Dendritic cell treated with granulocyte-macrophage colony-stimulating factor and Interleukin-4, amounts not matched to agents 40 ng/mL and 50 ng/mL, for 4 days (primary cell): ENCODE results near the gene ING1.
"Not testable (repeated sequence)": the region's sequence is repeated elsewhere in the genome, so short reads cannot be mapped to it uniquely, and the experiment has no call there.

Experiments used
- H3K27ac Mint-ChIP-seq: one replicate; pipeline ENCODE4 v1.8.0; 2022; ENCODE audit warnings: mild to moderate bottlenecking, mixed read lengths
- H3K27me3 Mint-ChIP-seq: one replicate; pipeline ENCODE4 v1.8.0; 2022; ENCODE audit warnings: mild to moderate bottlenecking, mixed read lengths
- H3K36me3 Mint-ChIP-seq: one replicate; pipeline ENCODE4 v1.8.0; 2022; ENCODE audit warnings: low read depth, mixed read lengths
- H3K4me1 Mint-ChIP-seq: one replicate; pipeline ENCODE4 v1.8.0; 2022; ENCODE audit warnings: low read depth, mixed read lengths
- H3K4me3 Mint-ChIP-seq: one replicate; pipeline ENCODE4 v1.8.0; 2022; ENCODE audit warnings: mild to moderate bottlenecking, moderate library complexity, mixed read lengths
- H3K9me3 Mint-ChIP-seq: one replicate; pipeline ENCODE4 v1.8.0; 2022; ENCODE audit warnings: mixed read lengths
- intact Hi-C: fragments of 100-400 bp; cut with micrococcal nuclease; formaldehyde crosslinking; loops from one replicate; pipeline ENCODE4 v1.15.0; 2022

ING1 gene

DNA sequence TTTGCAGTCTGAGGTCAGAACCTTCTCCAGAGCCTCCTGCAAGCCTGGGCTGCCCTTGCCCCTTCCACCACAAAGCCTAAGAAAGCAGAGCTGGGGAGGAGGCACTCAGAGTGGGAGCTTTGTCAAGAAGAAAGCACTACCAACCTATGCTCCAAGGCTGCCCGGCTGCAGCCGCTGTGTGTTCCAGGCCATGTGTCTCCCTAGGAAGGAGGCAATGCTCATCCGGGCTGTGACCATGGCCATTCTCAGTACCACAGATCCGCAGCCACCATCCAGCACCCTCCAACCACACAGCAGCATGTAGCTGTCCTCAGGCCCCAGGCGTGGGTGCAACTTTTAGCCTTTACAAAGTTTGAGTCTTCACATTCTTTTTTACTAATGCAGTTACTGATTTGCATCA is 29.6 kb upstream of the ING1 start:
- no peak overlapping the region for H3K27ac Mint-ChIP-seq

DNA sequence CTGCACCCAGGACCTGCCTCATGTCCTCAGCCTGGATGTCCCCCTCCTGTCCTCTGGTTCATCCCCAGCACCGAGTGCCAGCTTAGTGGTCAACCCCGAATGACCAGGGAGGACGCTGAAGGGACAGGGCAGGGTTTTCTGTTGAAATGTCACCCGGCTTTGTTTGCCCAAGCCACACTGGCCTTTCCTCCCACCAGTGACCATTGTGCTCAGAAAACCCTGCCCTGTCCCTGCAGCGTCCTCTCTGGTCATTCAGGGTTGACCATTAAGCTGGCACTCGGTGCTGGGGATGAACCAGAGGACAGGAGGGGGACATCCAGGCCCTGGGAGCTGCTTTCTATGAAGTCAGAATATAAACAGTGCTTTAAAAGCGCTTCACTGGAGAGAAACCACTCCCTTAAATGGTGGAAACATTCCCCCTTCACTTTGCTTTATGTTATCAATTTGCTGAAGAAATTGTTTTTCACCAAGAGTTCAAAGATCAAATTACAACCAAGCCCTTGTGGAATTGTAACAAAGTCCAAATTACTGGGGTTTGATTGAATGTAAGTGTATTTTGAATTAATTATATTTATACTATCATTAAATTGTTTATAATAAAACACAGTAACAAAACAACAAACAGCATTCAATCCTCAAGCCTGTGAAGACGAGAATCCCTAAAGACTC is 29.0 kb upstream of the ING1 start:
- no peak overlapping the region for H3K27ac Mint-ChIP-seq
- peaks cover 96% of the 10 kb centered on the region for H3K36me3 Mint-ChIP-seq
- peaks cover 10% of the 10 kb centered on the region for H3K4me1 Mint-ChIP-seq
- no peaks in the 10 kb centered on the region for H3K27me3 Mint-ChIP-seq
- no peaks in the 10 kb centered on the region for H3K9me3 Mint-ChIP-seq
- H3K4me3 Mint-ChIP-seq, result no peak overlapping the region
- intact Hi-C loops, result no loop called here

More for the DNA sequence above, 29.6 kb upstream of the ING1 start:
- intact Hi-C loops, result no loop called here
- Mint-ChIP-seq H3K4me1 (peaks cover 15% of the 10 kb centered on the region), H3K4me3 (no peak overlapping the region), H3K27me3 (no peaks in the 10 kb centered on the region), H3K36me3 (peaks cover 96% of the 10 kb centered on the region), H3K9me3 (no peaks in the 10 kb centered on the region)

DNA sequence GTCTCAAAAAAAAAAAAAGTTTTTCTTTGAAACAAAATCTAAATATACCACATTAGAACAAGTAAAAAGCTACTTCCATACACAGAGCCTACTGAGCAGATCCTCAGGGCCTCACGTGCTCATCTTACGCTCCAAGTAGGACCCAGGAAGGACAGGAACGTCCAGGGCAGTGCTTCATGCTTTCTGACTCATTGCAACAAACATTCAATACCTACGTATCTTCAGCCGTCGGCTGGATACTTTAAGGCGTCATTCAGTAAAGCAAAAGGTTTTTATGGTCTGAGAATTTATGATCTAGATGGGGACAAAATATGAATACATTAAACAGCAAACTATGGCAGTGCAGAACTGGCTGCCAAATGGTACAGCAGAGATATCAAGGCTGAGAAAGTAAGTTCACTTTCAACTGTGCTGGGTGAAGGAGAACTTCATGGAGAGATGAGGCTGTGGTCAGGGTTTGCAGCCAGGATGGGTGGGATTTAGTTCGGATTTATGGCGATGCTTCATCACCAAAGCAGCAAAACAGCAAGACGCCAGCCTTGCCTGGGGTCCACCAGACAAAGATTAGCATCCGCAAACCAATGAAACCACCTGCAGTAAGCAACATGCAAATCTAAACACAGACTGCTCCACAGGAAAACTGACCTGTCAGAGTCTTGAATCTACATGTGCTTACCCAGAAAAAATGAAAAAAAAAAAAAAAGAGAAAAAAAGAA is 28.0 kb upstream of the ING1 start:
- Mint-ChIP-seq H3K4me3 (no peak overlapping the region), H3K4me1 (peaks cover 5% of the 10 kb centered on the region), H3K27me3 (no peaks in the 10 kb centered on the region), H3K9me3 (no peaks in the 10 kb centered on the region), H3K36me3 (peaks cover 95% of the 10 kb centered on the region), H3K27ac (no peak overlapping the region)
- intact Hi-C loops, result no loop called here

DNA sequence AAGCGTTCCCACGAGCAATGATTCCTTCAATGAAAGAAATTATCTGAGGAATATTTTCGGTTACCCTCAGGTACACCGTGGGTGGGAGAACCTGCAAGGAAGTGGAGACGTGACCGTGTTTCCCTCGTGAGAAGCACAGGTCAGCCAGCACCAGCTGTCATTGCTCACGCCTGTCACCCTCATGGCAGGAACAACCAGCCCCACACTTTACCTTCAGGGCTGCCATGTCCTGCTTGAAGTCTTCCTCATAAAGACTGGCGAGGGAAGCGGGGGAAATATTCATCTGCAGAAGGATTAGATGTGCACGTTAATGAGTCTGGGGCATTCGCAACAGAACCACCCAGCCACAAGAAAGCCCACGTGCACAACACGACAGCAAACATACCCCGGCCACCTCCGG is 25.8 kb upstream of the ING1 start:
- Mint-ChIP-seq H3K27me3 (no peaks in the 10 kb centered on the region), H3K4me1 (no peaks in the 10 kb centered on the region), H3K9me3 (no peaks in the 10 kb centered on the region), H3K36me3 (peaks cover 97% of the 10 kb centered on the region), H3K4me3 (no peak overlapping the region), H3K27ac (no peak overlapping the region)
- intact Hi-C loops, result no loop called here

DNA sequence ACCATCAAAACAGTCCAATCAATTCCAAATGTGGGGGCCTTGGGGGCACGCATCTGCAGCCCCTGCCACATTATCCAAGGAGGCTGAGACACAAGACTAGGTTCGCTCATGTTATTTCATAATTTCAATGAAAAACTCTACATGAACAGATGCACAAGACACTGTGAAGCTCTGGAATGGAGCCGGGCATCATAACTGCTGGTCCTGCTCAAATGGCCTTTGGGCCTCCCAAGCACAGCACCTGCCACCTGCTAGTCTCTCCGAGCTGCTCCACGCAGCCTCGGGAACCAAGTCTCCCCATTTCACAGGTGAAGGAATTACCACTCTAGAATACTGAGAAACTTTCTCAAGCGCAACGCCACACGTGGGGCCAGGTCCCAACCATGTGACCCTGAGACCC is 24.5 kb upstream of the ING1 start:
- Mint-ChIP-seq H3K27me3 (no peaks in the 10 kb centered on the region), H3K4me1 (no peaks in the 10 kb centered on the region), H3K9me3 (no peaks in the 10 kb centered on the region), H3K36me3 (peaks cover 97% of the 10 kb centered on the region), H3K4me3 (no peak overlapping the region), H3K27ac (no peak overlapping the region)
- intact Hi-C loops, result no loop called here

DNA sequence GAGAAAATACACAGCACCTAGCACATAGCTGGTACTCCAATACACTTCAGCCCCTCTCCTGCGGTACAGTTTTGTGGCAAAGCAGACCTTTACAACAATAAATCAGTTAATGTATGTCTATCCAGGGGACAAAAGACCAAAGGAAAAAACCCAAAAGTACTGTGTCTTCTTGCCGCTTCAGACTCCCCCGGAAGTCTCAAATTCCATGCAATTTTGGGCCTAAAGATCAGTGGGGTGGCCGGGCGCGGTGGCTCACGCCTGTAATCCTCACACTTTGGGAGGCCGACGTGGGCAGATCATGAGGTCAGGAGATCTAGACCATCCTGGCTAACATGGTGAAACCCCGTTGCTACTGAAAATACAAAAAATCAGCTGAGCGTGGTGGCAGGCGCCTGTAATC is 23.8 kb upstream of the ING1 start:
- H3K4me1 Mint-ChIP-seq, result no peaks in the 10 kb centered on the region
- intact Hi-C loops, result no loop called here
- peaks cover 97% of the 10 kb centered on the region for H3K36me3 Mint-ChIP-seq
- H3K27ac Mint-ChIP-seq, result no peak overlapping the region
- no peaks in the 10 kb centered on the region for H3K9me3 Mint-ChIP-seq
- H3K4me3 Mint-ChIP-seq, result no peak overlapping the region
- no peaks in the 10 kb centered on the region for H3K27me3 Mint-ChIP-seq

DNA sequence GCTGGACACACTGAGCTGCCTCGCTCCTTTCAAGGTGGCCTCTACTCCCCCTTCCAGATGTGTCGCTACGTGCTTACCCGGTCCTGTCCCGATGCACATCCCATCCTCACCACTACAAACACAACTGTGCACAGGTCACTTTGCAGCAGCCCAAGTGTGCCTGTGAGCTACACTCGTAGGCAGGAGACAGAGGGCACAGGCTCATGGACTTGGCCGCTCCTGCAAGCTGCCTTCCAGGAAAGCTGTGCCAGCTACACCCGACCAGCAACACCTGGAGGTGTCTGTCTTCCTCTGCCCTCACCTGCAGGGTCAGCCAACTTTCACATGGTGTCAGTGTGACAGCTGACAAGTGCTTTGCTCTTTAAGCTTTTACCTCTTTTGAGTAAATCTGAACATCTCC is 23.0 kb upstream of the ING1 start:
- no peak overlapping the region for H3K4me3 Mint-ChIP-seq
- H3K36me3 Mint-ChIP-seq, result peaks cover 90% of the 10 kb centered on the region
- intact Hi-C loops, result no loop called here
- H3K27me3 Mint-ChIP-seq, result no peaks in the 10 kb centered on the region
- H3K4me1 Mint-ChIP-seq, result no peaks in the 10 kb centered on the region
- no peaks in the 10 kb centered on the region for H3K9me3 Mint-ChIP-seq
- no peak overlapping the region for H3K27ac Mint-ChIP-seq

DNA sequence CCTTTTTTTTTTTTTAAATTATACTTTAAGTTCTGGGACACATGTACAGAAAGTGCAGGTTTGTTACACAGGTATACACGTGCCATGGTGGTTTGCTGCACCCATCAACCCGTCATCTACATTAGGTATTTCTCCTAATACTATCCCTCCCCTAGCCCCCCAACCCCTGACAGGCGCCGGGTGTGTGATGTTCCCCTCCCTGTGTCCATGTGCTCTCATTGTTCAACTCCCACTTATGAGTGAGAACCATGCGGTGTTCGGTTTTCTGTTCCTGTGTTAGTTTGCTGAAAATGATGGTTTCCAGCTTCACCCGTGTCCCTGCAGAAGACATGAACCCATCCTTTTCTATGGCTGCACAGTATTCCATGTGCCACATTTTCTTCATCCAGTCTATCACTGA is 17.7 kb upstream of the ING1 start:
- H3K27ac Mint-ChIP-seq, H3K4me3 Mint-ChIP-seq, H3K9me3 Mint-ChIP-seq, H3K27me3 Mint-ChIP-seq: not testable (repeated sequence)
- Mint-ChIP-seq H3K36me3 (peaks cover 87% of the 10 kb centered on the region), H3K4me1 (peaks cover 40% of the 10 kb centered on the region)
- intact Hi-C loops, result loop anchor here (5.0 kb wide), 1 partner anchor 38 kb away; no protein-coding TSS in a partner anchor

DNA sequence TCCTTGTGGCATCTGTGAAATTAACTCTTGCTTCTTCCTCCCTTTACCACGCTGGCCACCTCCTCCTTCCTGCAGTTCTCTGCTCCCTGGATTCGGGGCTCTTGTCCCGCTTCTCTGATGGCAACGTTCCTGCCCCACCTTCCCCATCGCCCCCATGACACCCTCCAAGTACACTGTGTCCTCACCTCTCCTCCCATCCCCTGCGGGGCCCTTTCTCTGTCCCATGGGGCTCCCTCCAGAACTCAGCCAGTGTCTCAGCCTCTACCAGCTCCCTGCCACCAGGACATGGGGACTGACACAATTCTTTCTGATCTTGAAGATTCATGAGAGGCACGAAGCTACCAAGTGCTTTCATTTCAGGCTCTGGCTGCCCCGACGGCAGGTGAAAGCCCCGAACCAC is 16.7 kb upstream of the ING1 start:
- no peak overlapping the region for H3K4me3 Mint-ChIP-seq
- intact Hi-C loops, result loop anchor here (5.0 kb wide), 1 partner anchor 39 kb away; no protein-coding TSS in a partner anchor
- peaks cover 85% of the 10 kb centered on the region for H3K36me3 Mint-ChIP-seq
- H3K27ac Mint-ChIP-seq, result peak overlapping the region; percentile 59
- H3K9me3 Mint-ChIP-seq, result no peaks in the 10 kb centered on the region
- no peaks in the 10 kb centered on the region for H3K27me3 Mint-ChIP-seq
- peaks cover 40% of the 10 kb centered on the region for H3K4me1 Mint-ChIP-seq

DNA sequence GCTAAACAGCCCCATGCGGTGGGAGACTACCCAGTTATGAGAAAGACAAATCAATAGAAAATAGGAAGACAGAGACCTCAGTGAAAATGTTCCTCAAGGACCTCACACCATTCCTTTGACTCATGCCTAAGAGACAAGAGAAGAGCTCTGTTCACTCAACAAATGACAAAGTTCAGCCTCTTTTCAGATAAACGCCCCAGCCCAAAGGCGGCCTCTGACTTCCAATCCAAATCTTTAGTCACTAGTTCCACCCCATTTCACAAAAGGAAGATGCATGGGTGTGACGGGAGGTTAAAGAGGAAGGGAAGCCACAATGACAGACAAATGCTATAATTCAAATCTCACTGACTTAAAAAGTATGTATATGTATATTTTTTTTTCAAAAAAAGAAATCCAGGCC is 15.7 kb upstream of the ING1 start:
- H3K4me1 Mint-ChIP-seq, result peaks cover 50% of the 10 kb centered on the region
- intact Hi-C loops, result loop anchor here (5.0 kb wide), 1 partner anchor 41 kb away; no protein-coding TSS in a partner anchor
- no peaks in the 10 kb centered on the region for H3K27me3 Mint-ChIP-seq
- H3K36me3 Mint-ChIP-seq, result peaks cover 86% of the 10 kb centered on the region
- H3K4me3 Mint-ChIP-seq, result no peak overlapping the region
- no peaks in the 10 kb centered on the region for H3K9me3 Mint-ChIP-seq
- peak overlapping the region; percentile 70 for H3K27ac Mint-ChIP-seq

DNA sequence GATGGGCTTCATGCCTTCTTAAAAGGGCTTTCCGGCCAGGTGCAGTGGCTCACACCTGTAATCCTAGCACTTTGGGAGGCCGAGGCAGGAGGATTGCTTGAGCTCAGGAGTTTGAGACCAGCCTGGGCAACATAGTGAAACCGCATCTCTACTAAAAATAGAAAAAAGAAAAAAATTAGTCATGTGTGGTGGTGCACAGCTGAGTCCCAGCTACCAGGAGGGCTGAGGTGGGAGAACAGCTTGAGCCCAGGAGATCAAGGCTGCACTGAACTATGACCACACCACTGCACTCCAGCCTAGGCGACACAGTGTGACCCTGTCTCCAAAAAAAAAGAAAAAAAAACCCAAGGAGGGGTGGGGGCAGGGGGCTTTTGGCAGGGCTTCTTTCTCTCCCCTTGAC is 14.8 kb upstream of the ING1 start:
- H3K9me3 Mint-ChIP-seq, result no peaks in the 10 kb centered on the region
- intact Hi-C loops, result loop anchor here (5.0 kb wide), 1 partner anchor 41 kb away; no protein-coding TSS in a partner anchor
- H3K36me3 Mint-ChIP-seq, result peaks cover 86% of the 10 kb centered on the region
- H3K4me1 Mint-ChIP-seq, result peaks cover 55% of the 10 kb centered on the region
- H3K27me3 Mint-ChIP-seq, result no peaks in the 10 kb centered on the region
- no peak overlapping the region for H3K4me3 Mint-ChIP-seq
- peak overlapping the region; percentile 70 for H3K27ac Mint-ChIP-seq

DNA sequence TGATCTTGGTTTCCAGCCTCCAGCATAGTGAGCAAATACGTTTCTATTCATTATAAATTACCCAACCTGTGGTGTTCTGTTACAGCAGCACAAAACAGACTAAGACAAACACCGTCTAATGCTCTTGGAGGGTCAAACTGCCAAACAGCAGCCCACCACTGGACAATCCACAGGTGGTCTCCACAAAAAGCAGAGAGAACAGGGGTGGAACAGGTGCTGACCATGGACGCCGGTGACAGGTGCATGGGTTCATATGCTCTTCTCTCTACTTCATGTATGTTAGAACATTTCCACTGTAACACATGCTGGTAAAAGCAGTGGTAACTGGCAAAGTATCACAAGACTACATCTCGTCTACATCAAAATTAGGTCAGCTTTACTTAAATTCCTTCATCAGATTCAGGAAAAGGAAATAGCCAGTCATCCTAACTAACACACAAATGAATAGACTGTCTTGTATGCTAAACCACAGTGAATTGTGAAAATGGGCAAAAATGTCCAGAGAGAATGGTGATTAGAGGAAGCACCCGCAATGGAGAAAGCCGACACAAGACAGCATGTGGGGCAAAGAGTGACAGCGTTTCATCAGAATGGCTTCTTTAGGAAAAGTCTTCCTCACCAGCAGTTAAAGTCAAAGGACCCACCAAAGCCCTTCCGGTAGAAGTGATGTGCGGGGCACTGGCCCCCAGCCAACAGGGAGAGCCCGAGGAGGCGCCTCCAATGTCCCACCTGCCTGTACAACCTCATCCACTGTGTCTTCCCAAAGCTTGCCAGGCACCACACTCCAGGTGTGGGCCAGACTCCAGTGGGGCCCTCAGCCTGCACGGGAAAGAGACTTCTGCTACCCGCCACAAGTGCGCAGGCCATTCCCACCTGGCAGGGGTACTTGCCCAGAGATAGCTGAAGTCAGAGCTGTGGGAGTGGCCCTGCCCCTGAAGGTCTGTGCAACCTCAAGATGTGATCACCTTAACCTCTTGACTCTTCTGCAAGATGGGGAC is 14.1 kb upstream of the ING1 start:
- Mint-ChIP-seq H3K9me3 (no peaks in the 10 kb centered on the region), H3K36me3 (peaks cover 81% of the 10 kb centered on the region), H3K27me3 (no peaks in the 10 kb centered on the region), H3K4me3 (no peak overlapping the region), H3K4me1 (peaks cover 55% of the 10 kb centered on the region), H3K27ac (peak overlapping the region; percentile 70)
- intact Hi-C loops, result loop anchor here (5.0 kb wide), 1 partner anchor 42 kb away; no protein-coding TSS in a partner anchor

DNA sequence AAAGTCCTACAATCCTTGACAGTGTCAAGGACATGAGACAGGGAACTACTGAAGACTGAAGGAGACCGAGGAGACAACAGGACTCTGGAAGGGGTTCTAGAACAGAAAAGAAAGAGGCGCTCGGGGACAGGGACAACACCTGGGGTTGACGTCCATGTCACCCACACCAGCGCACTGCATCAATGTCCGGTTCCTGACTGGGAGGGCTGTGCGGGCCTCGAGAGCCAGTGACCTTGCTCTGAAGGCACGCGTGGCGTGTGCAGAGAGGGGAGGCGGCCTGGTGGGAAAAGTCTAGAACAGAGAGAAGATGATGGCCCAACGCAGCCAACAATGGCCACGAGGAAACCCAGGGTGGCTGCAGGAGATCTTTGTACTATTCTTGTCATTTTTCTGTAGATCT is 13.3 kb upstream of the ING1 start:
- Mint-ChIP-seq H3K27me3 (no peaks in the 10 kb centered on the region), H3K27ac (peak overlapping the region; percentile 70), H3K4me1 (peaks cover 55% of the 10 kb centered on the region), H3K9me3 (no peaks in the 10 kb centered on the region), H3K4me3 (no peak overlapping the region), H3K36me3 (peaks cover 77% of the 10 kb centered on the region)
- intact Hi-C loops, result no loop called here

DNA sequence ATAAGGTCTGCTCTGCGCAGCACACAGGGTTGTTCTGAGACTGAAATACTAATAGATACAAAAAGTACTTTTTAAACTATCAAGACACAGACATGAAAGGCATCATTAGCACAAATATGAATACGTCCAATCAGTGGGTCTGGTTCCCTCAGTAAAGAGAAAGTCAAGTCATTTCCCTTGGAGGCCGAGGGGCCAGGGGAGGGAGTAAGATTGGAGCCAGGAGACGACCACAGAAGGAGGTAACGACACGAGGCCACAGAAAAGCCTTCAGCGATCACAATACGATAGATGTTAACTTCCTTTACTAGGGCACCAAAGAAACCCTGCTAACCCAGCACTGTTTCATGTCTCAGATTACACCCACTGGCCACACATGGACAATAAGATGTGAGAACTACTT is 12.9 kb upstream of the ING1 start:
- intact Hi-C loops, result no loop called here
- Mint-ChIP-seq H3K4me1 (peaks cover 55% of the 10 kb centered on the region), H3K4me3 (no peak overlapping the region), H3K9me3 (no peaks in the 10 kb centered on the region), H3K27ac (no peak overlapping the region), H3K27me3 (no peaks in the 10 kb centered on the region), H3K36me3 (peaks cover 76% of the 10 kb centered on the region)
